ENCODE results near the gene MSRB2.
"Not testable (repeated sequence)": the region's sequence is repeated elsewhere in the genome, so short reads cannot be mapped to it uniquely, and the experiment has no call there.

Gene MSRB2

DNA sequence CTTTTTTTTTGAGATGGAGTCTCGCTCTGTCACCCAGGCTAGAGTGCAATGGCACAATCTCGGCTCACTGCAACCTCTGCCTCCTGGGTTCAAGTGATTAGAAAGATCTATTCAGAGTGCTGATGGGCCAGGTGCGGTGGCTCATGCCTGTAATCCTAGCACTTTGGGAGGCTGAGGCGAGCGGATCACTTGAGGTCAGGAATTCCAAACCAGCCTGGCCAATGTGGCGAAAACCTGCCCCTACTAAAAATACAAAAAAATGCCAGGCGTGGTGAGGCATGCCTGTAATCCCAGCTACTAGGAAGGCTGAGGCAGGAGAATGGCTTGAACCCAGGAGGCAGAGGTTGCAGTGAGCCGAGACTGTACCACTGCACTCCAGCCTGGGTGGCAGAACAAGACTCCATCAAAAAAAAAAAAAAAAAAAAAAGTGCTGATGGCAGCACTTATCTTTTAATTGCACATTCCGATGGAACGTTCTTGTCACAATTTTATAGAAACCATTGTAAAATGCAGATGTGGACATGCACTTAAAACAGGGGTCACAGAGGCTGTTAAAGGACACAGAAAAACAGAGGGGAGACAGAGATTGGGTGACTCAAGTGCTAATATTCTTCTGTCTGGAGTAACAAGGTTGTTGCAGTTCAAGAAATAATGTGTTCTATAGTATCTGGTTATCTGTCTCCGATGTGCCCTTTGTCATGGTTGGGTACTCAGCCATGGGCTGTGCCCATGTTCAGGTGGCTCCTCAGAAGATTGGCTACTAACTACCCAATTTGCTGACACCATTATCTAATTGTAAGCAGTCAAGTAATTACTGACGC, 25.1 kb upstream of the MSRB2 start:
- DNase-seq (ENCODE audit: low spot score), result not testable (repeated sequence)

DNA sequence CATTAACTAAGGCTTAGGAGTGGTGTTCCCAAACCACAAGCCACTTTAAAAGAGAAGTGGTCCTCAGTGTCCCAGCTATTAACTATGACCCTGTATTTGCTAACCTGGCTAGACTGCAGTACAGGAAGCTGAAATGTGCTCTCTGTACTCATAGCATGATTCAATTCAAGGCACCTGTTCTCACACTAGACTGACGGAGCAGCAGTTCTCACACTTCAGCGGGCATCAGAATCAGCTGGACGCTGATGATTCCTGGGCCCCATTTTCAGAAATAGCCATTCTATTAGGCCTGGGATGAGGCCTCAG, 24.5 kb upstream of the MSRB2 start:
- DNase-seq (ENCODE audit: low spot score), result no peak

DNA sequence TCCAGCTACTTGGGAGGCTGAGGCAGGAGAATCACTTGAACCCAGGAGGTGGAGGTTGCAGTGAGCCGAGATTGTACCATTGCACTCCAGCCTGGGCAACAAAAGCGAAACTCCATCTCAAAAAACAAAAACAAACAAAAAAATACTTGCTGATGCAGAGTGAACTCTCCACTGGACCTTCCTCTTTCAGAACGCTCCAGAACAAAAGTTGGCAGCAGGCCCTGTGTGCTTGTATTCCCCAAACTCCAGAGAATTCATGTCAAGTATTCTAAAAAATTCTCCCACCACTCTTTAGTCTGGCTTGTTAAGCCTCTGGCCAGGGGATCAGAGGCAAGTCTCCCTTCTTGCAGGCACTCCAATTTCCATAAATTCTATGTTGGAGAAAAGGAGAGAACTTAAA, 22.8 kb upstream of the MSRB2 start:
- not testable (repeated sequence) for DNase-seq (ENCODE audit: low spot score)

DNA sequence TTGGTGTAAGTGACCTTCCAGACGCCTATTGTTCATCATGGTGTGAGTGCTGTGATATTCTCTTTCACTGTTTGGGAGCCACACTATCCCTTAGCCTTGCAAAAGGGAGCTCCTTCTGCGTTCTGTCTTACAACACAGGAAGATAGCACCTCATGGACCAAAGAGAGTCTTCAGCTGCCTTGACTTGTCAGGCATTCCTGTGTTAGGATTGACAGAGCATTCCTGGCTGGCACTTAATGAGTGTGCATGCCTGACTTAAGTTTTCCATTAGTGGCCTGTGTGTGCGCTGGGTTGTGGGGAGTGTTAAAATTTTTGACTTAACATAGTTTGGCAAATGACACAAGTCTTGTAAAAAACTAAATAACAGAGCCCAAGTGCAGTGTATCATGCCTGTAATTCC, 21.9 kb upstream of the MSRB2 start:
- no peak for DNase-seq (ENCODE audit: low spot score)

DNA sequence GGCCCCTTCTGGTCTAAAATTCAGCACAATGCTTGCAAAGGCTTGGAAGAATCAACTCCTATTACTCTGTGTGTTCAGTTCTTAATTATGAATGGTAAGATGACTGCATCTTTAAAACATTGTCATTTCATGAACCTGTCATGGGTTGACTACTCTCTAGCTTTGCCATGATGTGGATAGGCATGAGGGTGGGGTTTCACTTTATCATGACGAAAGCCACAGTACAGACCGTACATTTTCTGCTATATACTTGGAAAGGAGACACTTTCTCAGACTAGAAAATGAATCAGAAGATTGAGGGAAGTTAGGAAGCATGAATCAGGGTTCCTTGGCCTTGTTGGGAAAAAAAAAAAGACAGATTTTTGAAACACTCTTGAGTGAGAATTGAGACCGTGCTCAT, 19.7 kb upstream of the MSRB2 start:
- no peak for DNase-seq (ENCODE audit: low spot score)

DNA sequence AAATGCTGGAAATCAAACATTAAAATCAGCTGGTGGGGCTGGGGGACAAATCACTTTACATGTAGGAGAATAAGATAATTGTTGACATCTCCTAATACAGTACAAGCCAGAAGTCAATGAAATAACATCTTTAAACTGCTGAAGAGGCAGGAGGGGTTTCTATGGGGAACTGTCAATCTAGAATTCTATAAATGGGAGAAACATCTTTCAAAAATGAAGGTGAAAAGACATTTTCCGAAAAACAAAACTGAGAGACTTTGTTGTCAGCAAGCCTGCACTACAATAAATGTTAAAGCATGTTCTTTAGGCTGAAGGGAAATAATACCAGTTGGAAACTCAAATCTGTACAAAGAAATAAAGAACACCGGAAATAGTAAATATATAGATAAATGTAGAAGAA, 17.3 kb upstream of the MSRB2 start:
- DNase-seq (ENCODE audit: low spot score), result no peak

DNA sequence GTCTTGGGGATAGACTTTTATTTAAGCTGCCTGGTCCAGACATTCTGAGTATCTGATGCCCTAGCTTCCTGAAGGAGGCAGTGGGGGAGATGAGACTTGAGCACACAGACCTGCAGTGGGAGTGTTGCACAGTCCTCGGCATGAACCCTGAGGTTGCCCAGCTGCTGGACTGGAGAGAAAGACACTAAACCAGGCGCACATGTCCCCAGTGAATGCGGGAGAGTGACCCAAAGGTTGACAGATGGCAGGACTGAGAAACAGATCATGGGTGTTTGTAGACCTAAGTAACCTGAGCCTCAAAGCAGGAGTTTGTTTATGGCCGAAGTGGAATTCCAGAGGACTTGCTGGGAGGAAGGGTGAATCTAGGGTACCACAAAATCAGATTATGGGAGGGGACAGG, 15.7 kb upstream of the MSRB2 start:
- DNase-seq (ENCODE audit: low spot score), result no peak

DNA sequence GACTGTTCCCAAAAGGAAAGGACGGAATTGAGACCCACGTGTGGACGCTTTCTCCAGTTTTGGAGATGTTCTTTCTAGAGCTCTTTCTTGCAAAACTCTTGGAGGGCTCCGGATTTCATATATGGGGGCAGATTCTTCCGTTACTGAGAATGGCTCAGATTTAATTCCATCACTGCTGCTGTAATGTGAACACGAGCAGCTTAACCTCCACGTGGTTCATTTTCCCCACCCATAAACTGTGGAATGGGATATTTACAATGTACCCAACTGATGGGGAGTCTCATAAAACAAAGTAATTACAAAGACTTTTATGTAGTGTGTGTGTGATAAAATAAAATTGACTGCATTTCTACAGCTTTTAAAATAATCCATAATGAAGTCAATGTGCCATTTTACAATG, 15.1 kb upstream of the MSRB2 start:
- DNase-seq (ENCODE audit: low spot score), result no peak

DNA sequence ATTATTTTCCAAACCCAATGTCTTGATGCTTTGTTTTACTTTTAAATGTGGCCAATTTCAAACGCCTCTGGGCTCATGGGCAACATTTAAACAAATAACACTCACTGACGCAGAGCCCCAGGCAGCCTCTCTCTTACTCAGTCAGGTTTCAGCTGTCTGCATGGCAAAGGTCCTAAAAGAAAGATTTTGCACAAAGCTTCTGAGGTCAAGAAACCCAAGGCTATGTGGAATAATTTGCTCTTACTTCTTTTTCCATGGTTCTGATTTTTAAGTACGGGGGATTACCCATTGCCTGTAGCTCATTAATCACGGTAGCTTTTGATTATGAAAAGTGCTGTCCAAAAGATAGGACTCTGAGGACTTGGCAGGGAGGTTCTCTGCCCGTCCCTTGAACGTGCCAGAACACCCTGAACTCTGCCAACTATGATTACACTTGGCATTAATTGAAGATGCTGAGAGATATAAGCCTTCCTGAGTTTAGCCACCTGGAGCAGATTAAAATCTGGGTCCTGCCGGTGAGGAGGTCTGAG, 14.1 kb upstream of the MSRB2 start:
- DNase-seq (ENCODE audit: low spot score), result no peak

DNA sequence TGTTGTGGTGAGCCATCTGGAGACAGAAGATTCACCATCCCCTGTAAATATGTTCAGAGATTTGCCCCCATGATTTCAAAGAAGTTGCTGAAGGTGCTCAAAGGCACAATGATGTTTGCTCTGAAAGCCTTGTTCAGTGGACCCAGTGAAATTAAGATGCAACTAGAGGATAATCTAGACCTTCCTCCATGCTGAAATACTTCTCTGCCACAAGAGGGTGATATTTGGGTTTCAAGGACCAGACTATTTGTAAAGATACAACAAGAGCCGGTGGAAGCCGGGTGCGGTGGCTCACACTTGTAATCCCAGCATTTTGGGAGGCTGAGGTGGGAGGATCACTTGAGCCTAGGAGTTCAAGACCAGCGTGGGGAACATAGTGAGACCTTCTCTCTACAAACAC, 13.5 kb upstream of the MSRB2 start:
- DNase-seq (ENCODE audit: low spot score), result no peak

DNA sequence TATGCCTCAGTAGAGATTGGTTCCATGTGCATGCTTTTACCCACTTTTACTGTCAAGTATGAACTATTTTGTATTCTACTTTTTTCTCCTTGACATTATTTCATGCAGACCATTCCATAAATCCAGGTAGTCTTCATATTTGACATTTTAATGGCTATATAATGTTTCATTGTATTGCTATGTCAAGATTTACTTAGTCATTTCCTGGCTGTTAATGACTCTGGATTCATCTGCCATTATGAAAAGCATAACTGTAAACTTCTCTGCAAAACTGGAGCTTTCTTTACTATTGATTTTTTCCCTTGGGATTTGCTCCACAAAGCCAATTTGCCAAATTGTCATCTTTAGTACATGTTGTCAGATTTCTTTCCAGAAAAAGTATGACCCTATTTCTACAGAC, 6.8 kb upstream of the MSRB2 start:
- DNase-seq (ENCODE audit: low spot score), result no peak

DNA sequence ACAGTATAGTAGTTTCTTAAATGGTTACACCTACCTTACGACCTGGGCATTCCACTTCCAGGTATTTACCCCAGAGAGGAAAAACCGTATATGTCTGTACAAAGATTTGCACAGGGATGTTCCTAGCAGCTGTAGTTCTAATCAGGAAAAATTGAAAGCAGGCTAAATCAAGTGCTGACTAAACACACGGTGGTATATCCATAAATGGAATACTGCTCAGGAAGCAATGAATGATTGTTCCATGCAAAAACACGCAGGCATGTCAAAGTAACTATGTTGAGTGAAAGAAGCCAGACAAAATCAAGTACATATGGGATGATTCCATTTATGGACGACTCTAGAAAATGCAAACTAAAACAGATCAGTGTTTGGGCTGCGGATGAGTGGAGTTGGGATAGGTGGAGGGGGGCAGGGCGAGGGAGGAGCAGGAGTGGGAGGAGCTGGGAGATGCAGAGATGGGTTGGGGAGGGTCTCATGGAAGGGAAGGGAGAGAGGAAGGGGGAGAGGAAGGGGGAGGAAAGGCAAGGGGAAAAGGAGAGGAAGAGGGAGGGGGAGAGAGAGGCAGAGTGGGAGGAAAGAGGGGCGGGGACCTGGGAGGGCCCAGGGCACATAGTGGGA, 484 bp upstream of the MSRB2 start:
- DNase-seq (ENCODE audit: low spot score), result no peak

DNA sequence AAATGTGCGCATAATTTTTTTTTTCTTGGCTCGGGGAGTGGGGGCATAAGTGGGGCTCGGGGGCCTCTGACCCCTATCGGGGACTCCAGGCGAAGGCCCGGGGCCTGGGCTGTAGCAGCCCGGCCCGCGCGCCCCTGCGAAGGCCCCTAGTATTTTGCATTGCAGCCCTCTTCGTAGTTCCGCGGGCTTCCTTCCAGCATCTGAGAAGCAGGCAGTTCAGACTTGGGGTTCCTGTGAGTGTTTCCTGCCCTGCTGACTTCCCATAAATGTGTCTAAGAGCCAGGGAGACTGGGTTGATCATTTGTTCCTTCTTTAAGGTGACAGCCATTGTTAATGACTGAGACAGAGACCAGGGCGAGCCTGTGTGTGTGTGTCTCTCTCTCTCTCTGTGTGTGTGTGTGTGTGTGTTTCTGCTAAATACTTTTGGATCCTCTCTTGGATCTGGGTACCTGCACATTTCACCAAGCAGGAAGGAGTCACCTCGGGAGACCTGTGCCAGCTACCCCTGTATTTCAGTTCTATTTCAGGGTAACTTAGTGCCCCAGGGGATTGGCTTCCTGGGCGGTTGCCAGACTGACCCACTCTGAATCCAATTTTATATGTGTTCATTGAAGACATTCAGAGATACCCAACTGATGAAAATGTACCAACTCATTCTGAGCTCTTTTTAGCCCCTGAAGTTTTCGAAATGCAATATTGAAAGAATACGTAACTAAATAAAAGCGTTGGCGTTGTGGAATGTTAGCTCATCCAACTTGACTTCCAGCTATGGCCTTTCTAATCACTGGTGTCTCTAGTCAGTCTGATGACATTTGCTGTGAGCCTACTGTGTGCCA, 805 bp downstream of the MSRB2 start:
- peak; percentile 63 for DNase-seq (ENCODE audit: low spot score)

DNA sequence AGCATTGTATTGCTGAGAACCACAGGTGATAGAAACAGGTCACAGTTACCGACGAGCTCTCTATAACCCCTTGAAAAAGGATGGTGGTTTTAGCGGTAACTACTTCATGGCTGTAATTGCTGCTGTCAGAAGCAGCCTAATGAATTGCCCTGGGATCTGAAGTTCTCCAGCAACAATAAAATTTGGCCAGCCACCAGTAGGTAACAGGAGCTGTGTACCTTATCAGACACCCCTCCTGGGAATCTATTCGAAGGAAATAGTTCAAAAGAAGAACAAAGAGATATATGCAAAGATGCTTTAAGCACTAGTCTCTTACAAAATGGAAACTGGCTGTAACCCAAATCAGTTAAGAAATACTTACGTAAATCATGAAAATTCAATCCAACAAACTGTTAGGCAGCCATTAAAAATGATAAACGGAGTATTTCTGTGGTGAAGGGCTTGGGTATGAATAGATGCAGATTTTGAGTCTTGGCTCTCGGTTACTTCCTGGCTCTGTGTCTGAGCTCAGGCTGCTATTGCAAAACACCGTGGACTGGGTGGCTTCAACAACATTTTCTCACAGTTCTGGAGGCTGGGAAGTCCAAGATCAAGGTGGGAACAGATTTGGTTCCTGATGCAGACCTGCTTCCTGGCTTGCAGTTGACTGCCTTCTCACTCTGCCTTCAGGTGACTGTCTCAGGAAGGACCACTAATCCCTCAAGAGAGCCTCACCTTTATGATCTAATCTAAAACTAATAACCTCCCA, 1.6 kb downstream of the MSRB2 start:
- DNase-seq (ENCODE audit: low spot score), result no peak

DNA sequence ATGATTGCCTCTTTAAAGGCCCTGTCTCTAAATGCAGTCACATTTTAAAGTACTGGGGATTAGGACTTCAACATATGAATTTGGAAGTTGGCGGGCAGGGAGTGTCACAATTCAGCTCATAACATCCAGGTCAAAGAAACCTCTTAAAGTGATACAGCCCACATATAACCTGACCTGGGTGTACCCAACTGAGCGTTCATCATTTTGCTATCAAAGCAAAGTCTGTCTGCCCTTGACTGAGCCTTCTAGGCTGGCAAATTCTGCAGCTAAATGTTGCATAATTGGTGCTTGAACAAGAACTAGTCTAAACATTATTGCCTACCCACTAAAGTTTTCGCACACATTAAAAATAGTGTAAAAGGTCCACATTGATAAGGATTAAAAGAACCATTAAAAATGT, 3.7 kb downstream of the MSRB2 start:
- DNase-seq (ENCODE audit: low spot score), result no peak

DNA sequence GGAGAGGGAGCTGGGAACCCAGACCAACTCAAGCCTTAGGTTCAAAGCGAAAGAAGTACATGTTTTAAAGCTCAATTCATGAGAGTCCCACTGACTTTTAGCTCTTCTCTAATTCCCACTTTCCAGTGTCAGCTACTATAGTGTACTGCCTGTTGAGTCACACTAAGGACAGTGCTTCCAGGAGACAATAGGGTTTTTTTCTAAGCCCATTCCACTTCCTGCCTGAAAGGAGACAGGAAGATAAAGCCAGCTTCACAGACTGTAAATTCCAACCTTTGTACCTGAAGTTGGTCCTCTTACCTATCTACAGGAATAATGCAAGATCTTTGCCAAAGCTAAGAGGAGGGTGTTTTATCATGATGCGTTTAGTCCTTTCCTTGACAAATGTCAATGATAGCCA, 4.4 kb downstream of the MSRB2 start:
- no peak for DNase-seq (ENCODE audit: low spot score)

DNA sequence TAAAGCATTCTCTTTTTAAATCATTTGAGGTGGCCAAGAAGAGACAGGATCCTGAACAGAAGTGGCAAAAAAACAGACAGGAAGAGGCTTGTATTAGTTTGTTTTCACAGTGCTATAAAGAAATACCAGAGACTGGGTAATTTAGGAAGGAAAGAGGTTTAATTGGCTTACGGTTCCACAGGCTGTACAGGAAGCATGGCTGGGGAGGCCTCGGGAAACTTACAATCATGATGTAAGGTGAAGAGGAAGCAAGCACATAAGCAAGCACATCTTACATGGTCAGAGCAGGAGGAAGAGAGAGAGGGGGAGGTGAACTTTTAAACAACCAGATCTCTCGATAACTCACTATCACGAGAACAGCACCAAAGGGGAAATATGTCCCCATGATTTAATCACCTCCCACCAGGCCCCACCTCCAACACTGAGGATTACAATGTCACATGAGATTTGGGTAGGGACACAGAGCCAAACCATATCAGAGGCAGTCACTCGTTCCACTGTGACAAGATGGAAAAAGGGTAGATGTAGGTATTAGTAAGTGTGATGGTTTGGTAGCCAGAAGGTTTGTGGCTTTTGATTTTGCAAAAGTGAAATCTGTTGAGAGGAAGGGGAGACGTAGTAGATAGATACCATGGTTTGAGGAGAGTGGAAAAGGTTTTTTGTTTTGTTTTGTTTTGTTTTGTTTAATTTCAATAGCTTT, 5.1 kb downstream of the MSRB2 start:
- no peak for DNase-seq (ENCODE audit: low spot score)

DNA sequence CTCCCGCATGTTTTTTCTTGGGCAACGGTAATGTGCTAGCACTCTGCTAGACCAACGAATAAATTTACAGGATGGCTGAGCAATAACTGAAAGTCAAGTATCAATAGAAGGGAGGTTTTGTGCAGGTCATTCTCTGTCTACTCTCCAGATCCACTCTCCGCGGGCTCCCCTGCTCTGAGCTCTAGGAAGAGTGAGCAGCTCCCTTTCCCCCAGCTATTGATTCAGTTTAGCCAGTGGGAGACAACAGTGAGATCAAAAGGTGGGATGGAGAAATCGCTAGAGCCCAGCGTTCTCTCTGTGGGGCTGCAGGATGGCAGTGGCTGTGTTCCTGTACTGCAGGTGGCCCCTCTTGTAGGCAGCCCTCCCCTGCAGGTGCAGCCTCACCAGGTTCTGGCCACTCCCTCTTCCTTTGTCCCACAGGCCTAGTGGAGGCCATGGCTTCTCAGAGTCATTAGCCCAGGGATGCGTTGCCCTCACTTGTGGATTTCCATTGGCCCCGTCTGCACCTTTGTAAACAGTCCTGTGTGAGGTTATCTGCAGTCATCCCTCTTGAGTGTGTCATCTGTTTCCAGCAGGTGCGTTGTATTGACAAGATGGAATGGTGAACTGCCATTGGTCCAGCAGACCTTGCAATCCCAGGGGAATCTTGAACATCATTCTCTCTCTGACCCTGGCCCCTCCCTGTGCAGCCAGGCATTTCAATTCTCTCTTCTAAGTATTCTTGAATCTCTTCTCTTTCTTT, 11.1 kb downstream of the MSRB2 start:
- DNase-seq (ENCODE audit: low spot score), result peak; percentile 29

DNA sequence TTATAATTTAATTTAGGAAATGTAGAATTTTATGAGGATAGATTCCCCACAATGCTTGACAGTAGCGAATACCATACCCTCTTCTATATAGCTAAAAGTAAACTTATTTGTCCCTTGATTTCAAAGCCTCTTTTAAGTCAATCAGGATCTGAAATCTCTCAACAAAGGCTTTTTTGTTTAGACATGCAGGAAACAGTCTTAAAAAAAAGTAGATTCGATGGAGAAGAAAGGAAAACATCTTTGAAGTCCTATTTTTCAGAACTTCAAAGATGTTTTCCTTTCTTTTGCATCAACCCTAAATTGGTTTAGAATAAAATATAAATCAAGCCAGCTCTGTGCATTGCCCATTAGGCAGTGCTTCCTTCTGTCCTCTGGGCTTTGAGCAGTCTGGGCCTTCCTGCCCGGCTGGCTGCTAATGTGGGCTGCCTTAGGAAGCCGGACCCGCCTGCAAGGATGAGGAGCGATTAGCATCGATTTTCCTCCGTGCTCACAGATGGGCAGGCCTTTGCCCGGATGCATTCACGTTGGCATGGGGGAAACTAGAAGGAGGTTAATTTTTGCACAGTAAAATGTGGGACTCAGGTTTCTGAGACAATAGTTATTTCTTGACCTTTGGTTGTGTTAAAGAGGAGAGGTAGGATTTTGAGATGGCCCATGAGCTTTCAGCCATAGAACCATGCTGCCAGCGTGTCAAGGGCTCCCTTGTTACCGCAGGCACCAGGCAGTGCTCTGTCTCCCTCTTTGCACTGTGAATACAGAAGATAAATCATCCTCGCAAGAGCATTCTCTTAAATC, 15.5 kb downstream of the MSRB2 start:
- no peak for DNase-seq (ENCODE audit: low spot score)
